K562 (cell line): ENCODE data around the gene COX6B1. TPM values are rescaled to one million over a fixed set of nuclear protein-coding genes. Genes with fewer than 3 reads are reported as not detected.

Source experiments
- BCOR ChIP-seq: fragments of 450-650 bp; IDR thresholded peaks from 2 replicates; pipeline ENCODE4 v1.6.1; 2016
- CEBPG ChIP-seq, 3 experiments: fragments of 200-800 bp in 1 of 3; sonication (Bioruptor generic) in 1 of 3; sonication (generic) in 1 of 3; formaldehyde crosslinking in 1 of 3; IDR thresholded peaks in 2 of 3; conservative IDR thresholded peaks in 1 of 3; 2 replicates each; pipeline versions ENCODE4 v1.6.1 to v1.8.0; 2016 to 2022; ENCODE audit warnings: missing compliant biosample characterization in 2 of 3, missing genetic modification characterization in 2 of 3, mild to moderate bottlenecking in 1 of 3, missing genetic modification reagents in 1 of 3
- CLOCK ChIP-seq: fragments of 250-450 bp; sonication (Bioruptor Pico); IDR thresholded peaks from 2 replicates; pipeline ENCODE4 v1.4.0; 2020; ENCODE audit warnings: mild to moderate bottlenecking, moderate library complexity, borderline replicate concordance
- HES1 ChIP-seq: fragments of 450-650 bp; IDR thresholded peaks from 2 replicates; pipeline ENCODE4 v1.6.1; 2016; ENCODE audit warnings: low read depth, mild to moderate bottlenecking, moderate library complexity
- ID3 ChIP-seq, 2 experiments: fragments of 250-450 bp in 1 of 2; fragments of 450-650 bp in 1 of 2; sonication (Bioruptor Pico) in 1 of 2; IDR thresholded peaks; 2 replicates each; pipeline versions ENCODE4 v1.6.1 to v1.8.0; 2016 to 2021; ENCODE audit warnings: mild to moderate bottlenecking in 2 of 2, moderate library complexity in 2 of 2, missing compliant biosample characterization in 1 of 2, missing genetic modification characterization in 1 of 2
- NR1H2 ChIP-seq: sonication (generic); formaldehyde crosslinking; IDR thresholded peaks from 2 replicates; pipeline ENCODE4 v1.4.0; 2020; ENCODE audit warnings: mild to moderate bottlenecking, missing genetic modification reagents
- NUFIP1 ChIP-seq: fragments of 450-650 bp; IDR thresholded peaks from 2 replicates; pipeline ENCODE4 v1.6.1; 2018; ENCODE audit not compliant: partially characterized antibody
- TSHZ1 ChIP-seq: fragments of 250-450 bp; sonication (Bioruptor Pico); IDR thresholded peaks from 2 replicates; pipeline ENCODE4 v1.4.0; 2020; ENCODE audit warnings: mild to moderate bottlenecking, moderate library complexity
- ZBTB34 ChIP-seq: fragments of 250-450 bp; sonication (Bioruptor Pico); IDR thresholded peaks from 2 replicates; pipeline ENCODE4 v1.8.0; 2021; ENCODE audit warnings: mild to moderate bottlenecking, moderate library complexity
- ZNF174 ChIP-seq: fragments of 250-450 bp; sonication (Bioruptor Pico); IDR thresholded peaks from 2 replicates; pipeline ENCODE4 v1.4.0; 2020; ENCODE audit warnings: mild to moderate bottlenecking
- ZNF398 ChIP-seq: fragments of 250-450 bp; sonication (Bioruptor Pico); IDR thresholded peaks from 2 replicates; pipeline ENCODE4 v1.8.0; 2021; ENCODE audit warnings: moderate library complexity, mild to moderate bottlenecking, inconsistent platforms
- ZNF512 ChIP-seq: IDR thresholded peaks from 2 replicates; pipeline ENCODE4 v1.6.1; 2016; ENCODE audit warnings: missing genetic modification characterization, missing compliant biosample characterization
- polyA plus RNA-seq, 8 experiments: library from polyadenylated mRNA; depleted of rRNA in 4 of 8; stranded (reverse) in 5 of 8; unstranded in 3 of 8; fragments of >200 nt; fragmentation: Nextera tagmentation in 2 of 8; fragmentation: Illumina TruSeq in 1 of 8; extraction: Ambion mirVana in 2 of 8; extraction: Trizol in 1 of 8; gene quantifications; 2 replicates each; pipeline versions ENCODE4 v1.2.1 to v1.2.3, GENCODE V29; 2011 to 2014; ENCODE audit warnings: inconsistent platforms in 1 of 8, missing spikeins in 1 of 8
- total RNA-seq, 7 experiments: library from RNA; depleted of rRNA in 6 of 7; stranded (reverse); fragments of >200 nt in 6 of 7; fragmentation: Illumina TruSeq in 2 of 7; extraction: Trizol in 2 of 7; gene quantifications; 2 replicates each; pipeline versions ENCODE4 v1.2.1 to v1.2.3, GENCODE V29; 2011 to 2021; ENCODE audit warnings: low replicate concordance in 1 of 7

COX6B1 gene
- total and polyA plus RNA-seq, 9 of the 15 experiments (the other 6 are each of a cell fraction or from before 2014, with no cell fraction given): 777 to 2,393 (median 1,219) TPM

GRCh38 chr19:35628565-35629331, 19.4 kb upstream of the COX6B1 start, which contains the start of gene RBM42 (continued):
- TF ChIP-seq CEBPG (CRISPR knock-in tag; IDR thresholded peaks at IDR 0.05) (0 out of 2 replicates have a peak, but pooled peaks have one; percentile 37), CEBPG (tag; conservative IDR thresholded peaks at IDR 0.05 in 1 of 2, IDR thresholded peaks at IDR 0.05 in 1 of 2) (no peak), ZNF174 (CRISPR knock-in tag) (no peak), BCOR (no peak), ZBTB34 (CRISPR knock-in tag) (no peak), CLOCK (CRISPR knock-in tag) (no peak), ZNF398 (CRISPR knock-in tag) (no peak), ID3 (CRISPR knock-in tag; IDR thresholded peaks at IDR 0.05) (no peak), ID3 (tag; IDR thresholded peaks at IDR 0.05) (no peak), NUFIP1 (no peak), HES1 (no peak), ZNF512 (tag) (no peak), NR1H2 (no peak), TSHZ1 (CRISPR knock-in tag) (no peak)
